ENCODE data around the gene ADAMTSL1.

Gene ADAMTSL1

DNA sequence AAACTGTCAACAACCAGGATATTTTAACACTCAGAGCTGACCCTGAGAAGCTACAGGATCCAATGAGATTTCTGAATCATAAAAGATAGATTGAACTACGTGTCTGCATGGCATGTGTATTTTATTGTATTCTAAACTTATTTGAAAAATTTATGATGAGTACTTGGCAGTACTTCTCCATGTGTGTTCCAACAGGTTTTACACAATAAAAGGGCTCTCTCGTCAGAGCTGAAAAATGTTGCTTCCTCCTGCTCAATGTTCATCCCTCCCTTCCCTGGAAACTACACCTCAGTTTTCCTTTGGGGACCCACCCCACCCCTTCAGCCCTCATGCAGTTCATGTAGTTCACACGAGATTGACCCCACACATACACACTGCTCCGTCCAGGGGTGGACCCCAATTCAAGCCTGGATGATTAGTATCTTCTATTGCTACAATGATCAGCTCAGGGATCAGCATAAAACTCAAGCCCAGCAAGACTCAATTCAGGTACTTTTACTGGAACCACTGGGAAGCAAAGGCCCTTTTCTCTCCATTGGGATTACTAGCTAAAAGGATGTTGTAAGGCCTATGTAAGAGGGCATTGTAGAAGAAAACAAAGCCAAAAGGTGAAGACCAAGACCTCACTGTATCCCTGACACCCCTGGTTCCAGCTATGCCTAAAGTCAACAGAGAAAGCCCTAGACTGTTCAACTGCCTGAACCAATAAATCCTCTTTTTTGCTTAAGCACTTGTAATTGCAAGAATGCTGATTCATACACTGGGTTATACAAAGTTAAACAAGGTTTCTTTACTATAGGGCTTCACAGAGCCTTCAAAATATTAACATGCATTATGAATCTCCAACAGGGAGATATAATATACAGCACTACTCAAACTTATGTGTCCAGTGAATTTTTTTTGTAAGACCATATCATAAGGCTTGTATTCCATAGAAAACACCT, 446.5 kb downstream of the ADAMTSL1 start:
- no peaks in the 10 kb centered on the region for H3K79me2 ChIP-seq (ENCODE audit: insufficient read depth, low read length)
- DNase-seq (no peak), ATAC-seq (ENCODE audit: insufficient read depth, low read depth) (no peak)
- TF ChIP-seq, protein P1, sequence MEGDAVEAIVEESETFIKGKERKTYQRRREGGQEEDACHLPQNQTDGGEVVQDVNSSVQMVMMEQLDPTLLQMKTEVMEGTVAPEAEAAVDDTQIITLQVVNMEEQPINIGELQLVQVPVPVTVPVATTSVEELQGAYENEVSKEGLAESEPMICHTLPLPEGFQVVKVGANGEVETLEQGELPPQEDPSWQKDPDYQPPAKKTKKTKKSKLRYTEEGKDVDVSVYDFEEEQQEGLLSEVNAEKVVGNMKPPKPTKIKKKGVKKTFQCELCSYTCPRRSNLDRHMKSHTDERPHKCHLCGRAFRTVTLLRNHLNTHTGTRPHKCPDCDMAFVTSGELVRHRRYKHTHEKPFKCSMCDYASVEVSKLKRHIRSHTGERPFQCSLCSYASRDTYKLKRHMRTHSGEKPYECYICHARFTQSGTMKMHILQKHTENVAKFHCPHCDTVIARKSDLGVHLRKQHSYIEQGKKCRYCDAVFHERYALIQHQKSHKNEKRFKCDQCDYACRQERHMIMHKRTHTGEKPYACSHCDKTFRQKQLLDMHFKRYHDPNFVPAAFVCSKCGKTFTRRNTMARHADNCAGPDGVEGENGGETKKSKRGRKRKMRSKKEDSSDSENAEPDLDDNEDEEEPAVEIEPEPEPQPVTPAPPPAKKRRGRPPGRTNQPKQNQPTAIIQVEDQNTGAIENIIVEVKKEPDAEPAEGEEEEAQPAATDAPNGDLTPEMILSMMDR (IDR thresholded peaks at IDR 0.05; ENCODE audit: borderline replicate concordance, extremely low read depth, low read length, poor library complexity, severe bottlenecking) = no peak
- TF ChIP-seq EZH2 (IDR thresholded peaks at IDR 0.05; ENCODE audit: borderline replicate concordance, low read depth, low read length, severe bottlenecking) = no peak
- no peak overlapping the region for H3K4me2 ChIP-seq (ENCODE audit: insufficient read depth, low read length)
- H3K4me1 ChIP-seq (ENCODE audit: insufficient read depth, low read length) = no peaks in the 10 kb centered on the region
- no peaks in the 10 kb centered on the region for H3K9me3 ChIP-seq (ENCODE audit: insufficient read depth, low read length, severe bottlenecking)
- H3K36me3 ChIP-seq (ENCODE audit: insufficient read depth, low read length) = no peaks in the 10 kb centered on the region
- no peak overlapping the region for H3K4me3 ChIP-seq (ENCODE audit: low read depth in 1 of 2, low read length in 2 of 2)
- no peaks in the 10 kb centered on the region for H4K20me1 ChIP-seq (ENCODE audit: insufficient read depth, low read length)
- peaks cover 4% of the 10 kb centered on the region for H3K27me3 ChIP-seq (ENCODE audit: insufficient read depth, low read length, poor library complexity)
- H2AFZ ChIP-seq (ENCODE audit: low read depth, low read length) = no peak overlapping the region
- H3K27ac ChIP-seq (ENCODE audit: low read length) = no peak overlapping the region
- H3K9ac ChIP-seq (ENCODE audit: low read depth, low read length) = no peak overlapping the region

DNA sequence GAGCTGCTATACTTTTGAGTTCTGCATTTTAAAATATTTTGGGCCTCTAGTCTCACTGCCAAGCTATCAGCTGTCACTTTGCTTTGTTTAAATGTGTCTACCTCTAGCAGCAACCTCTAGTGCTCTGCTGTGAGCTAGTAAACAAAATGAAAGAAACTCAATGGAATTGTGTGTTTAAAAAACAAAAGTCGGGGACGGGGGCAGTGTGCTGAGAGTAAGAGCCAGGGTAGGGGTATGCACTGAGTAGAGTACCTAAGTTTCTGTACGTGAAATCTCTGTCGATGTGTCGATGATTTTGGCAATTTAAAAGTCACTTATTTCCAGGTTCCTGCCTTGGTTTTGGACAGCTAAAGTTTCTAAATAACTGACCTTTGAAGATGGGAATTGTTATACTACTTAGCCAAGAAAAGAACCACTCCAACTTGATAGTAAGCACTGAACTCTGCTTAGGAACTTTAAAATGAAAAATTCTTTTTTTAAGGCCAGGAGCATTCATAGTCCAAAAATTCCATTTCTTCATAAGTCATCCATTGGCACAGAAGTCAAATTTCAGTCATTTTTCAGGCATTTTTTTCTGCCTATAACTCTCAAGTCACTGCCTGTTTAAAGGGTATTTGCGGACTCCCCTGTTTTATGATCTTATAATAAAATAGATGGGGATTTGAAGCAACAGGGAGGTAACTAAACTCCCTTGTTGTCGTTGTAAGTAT, 447.6 kb downstream of the ADAMTSL1 start:
- Histone ChIP-seq H3K9ac (ENCODE audit: low read depth, low read length) (no peak overlapping the region), H3K27me3 (ENCODE audit: insufficient read depth, low read length, poor library complexity) (peaks cover 4% of the 10 kb centered on the region), H3K4me1 (ENCODE audit: insufficient read depth, low read length) (no peaks in the 10 kb centered on the region), H3K4me3 (ENCODE audit: low read depth in 1 of 2, low read length in 2 of 2) (no peak overlapping the region), H4K20me1 (ENCODE audit: insufficient read depth, low read length) (no peaks in the 10 kb centered on the region), H3K36me3 (ENCODE audit: insufficient read depth, low read length) (no peaks in the 10 kb centered on the region), H2AFZ (ENCODE audit: low read depth, low read length) (no peak overlapping the region), H3K4me2 (ENCODE audit: insufficient read depth, low read length) (no peak overlapping the region), H3K9me3 (ENCODE audit: insufficient read depth, low read length, severe bottlenecking) (no peaks in the 10 kb centered on the region), H3K27ac (ENCODE audit: low read length) (no peak overlapping the region), H3K79me2 (ENCODE audit: insufficient read depth, low read length) (no peaks in the 10 kb centered on the region)
- DNase-seq = no peak
- ATAC-seq (ENCODE audit: insufficient read depth, low read depth) = no peak
- TF ChIP-seq, protein P1 (IDR thresholded peaks at IDR 0.05; ENCODE audit: borderline replicate concordance, extremely low read depth, low read length, poor library complexity, severe bottlenecking) = no peak
- no peak for TF ChIP-seq EZH2 (IDR thresholded peaks at IDR 0.05; ENCODE audit: borderline replicate concordance, low read depth, low read length, severe bottlenecking)

DNA sequence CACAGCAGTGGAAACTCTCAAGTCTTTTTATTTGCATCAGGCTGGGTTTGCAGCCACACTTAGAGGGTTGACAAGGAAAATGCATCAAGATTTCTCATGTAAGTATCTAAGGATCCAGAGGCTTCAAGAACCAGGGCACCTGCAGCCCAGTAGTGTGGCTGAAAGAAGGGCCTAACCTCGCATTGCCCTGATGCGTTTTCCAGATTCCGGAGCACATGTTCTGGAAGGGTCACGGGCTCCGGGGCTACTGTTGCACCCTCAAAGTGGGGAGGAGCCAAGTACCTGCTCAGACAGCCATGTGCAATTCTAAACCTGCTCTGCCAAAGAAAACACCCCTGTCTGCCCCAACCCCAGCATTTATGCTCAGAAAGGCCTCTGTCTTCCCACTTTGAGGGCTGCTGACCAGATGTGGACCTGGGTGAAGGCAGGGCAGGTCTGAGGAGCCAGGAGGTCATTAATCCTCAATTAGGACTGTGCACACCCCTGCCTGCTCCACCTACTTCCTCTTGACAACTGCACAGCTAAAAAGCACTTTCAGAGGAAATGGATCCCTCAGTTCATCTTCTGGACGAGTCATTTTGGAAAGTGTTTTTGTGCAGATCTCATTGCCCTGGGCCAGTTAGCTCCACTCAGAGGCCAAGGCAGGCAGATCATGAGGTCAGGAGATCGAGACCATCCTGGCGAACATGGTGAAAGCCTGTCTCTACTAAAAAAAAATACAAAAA, 448.4 kb downstream of the ADAMTSL1 start:
- Histone ChIP-seq H3K27ac (ENCODE audit: low read length) (no peak overlapping the region), H3K79me2 (ENCODE audit: insufficient read depth, low read length) (no peaks in the 10 kb centered on the region), H4K20me1 (ENCODE audit: insufficient read depth, low read length) (no peaks in the 10 kb centered on the region), H3K4me3 (ENCODE audit: low read depth in 1 of 2, low read length in 2 of 2) (no peak overlapping the region), H2AFZ (ENCODE audit: low read depth, low read length) (no peak overlapping the region), H3K9ac (ENCODE audit: low read depth, low read length) (no peak overlapping the region), H3K4me1 (ENCODE audit: insufficient read depth, low read length) (no peaks in the 10 kb centered on the region), H3K36me3 (ENCODE audit: insufficient read depth, low read length) (no peaks in the 10 kb centered on the region), H3K4me2 (ENCODE audit: insufficient read depth, low read length) (no peak overlapping the region), H3K27me3 (ENCODE audit: insufficient read depth, low read length, poor library complexity) (peaks cover 4% of the 10 kb centered on the region), H3K9me3 (ENCODE audit: insufficient read depth, low read length, severe bottlenecking) (no peaks in the 10 kb centered on the region)
- ATAC-seq (ENCODE audit: insufficient read depth, low read depth) (no peak), DNase-seq (no peak)
- no peak for TF ChIP-seq EZH2 (IDR thresholded peaks at IDR 0.05; ENCODE audit: borderline replicate concordance, low read depth, low read length, severe bottlenecking)
- TF ChIP-seq, protein P1 (IDR thresholded peaks at IDR 0.05; ENCODE audit: borderline replicate concordance, extremely low read depth, low read length, poor library complexity, severe bottlenecking) = no peak

All from DND-41 (cell line).